ENCODE results near the gene RGS17.
"Not testable (repeated sequence)": the region's sequence is repeated elsewhere in the genome, so short reads cannot be mapped to it uniquely, and the experiment has no call there.

RGS17 gene

GRCh38 chr6:153121311-153121710 lies 9.8 kb downstream of the RGS17 start:
- H3K4me1 ChIP-seq (ENCODE audit: insufficient read depth, low read length), result no peaks in the 10 kb centered on the region; the same call in 1 of the 2 replicates
- no peaks in the 10 kb centered on the region for H3K9me3 ChIP-seq (ENCODE audit: insufficient read depth, low read depth, low read length)
- H3K9ac ChIP-seq (ENCODE audit: low read depth, low read length), result no peak overlapping the region
- H3K36me3 ChIP-seq (ENCODE audit: insufficient read depth, low read depth, low read length), result no peaks in the 10 kb centered on the region
- no peak overlapping the region for H3K4me3 ChIP-seq (ENCODE audit: low read length)
- H3K27me3 ChIP-seq (ENCODE audit: insufficient read depth, low read length), result no peaks in the 10 kb centered on the region
- no peak overlapping the region for H3K27ac ChIP-seq (ENCODE audit: low read length)

- no peak overlapping the region for H3K27ac ChIP-seq (ENCODE audit: low read length)
- H3K9ac ChIP-seq (ENCODE audit: low read depth, low read length), result no peak overlapping the region
- H3K4me3 ChIP-seq (ENCODE audit: low read length), result no peak overlapping the region
- H3K36me3 ChIP-seq (ENCODE audit: insufficient read depth, low read depth, low read length), result no peaks in the 10 kb centered on the region
- H3K27me3 ChIP-seq (ENCODE audit: insufficient read depth, low read length), result no peaks in the 10 kb centered on the region
- H3K9me3 ChIP-seq (ENCODE audit: insufficient read depth, low read depth, low read length), result no peaks in the 10 kb centered on the region
- H3K4me1 ChIP-seq (ENCODE audit: insufficient read depth, low read length), result no peaks in the 10 kb centered on the region
Observed at GRCh38 chr6:153117986-153118879, 12.8 kb downstream of the RGS17 start.

GRCh38 chr6:153111082-153111481 lies 20.0 kb downstream of the RGS17 start:
- not testable (repeated sequence) for H3K4me3 ChIP-seq (ENCODE audit: low read length); H3K9me3 ChIP-seq (ENCODE audit: insufficient read depth, low read depth, low read length); H3K36me3 ChIP-seq (ENCODE audit: insufficient read depth, low read depth, low read length); H3K27ac ChIP-seq (ENCODE audit: low read length); H3K27me3 ChIP-seq (ENCODE audit: insufficient read depth, low read length); H3K4me1 ChIP-seq (ENCODE audit: insufficient read depth, low read length); H3K9ac ChIP-seq (ENCODE audit: low read depth, low read length)

- H3K27me3 ChIP-seq (ENCODE audit: insufficient read depth, low read length); H3K4me3 ChIP-seq (ENCODE audit: low read length); H3K9me3 ChIP-seq (ENCODE audit: insufficient read depth, low read depth, low read length); H3K27ac ChIP-seq (ENCODE audit: low read length); H3K9ac ChIP-seq (ENCODE audit: low read depth, low read length); H3K4me1 ChIP-seq (ENCODE audit: insufficient read depth, low read length); H3K36me3 ChIP-seq (ENCODE audit: insufficient read depth, low read depth, low read length): not testable (repeated sequence)
Observed at GRCh38 chr6:153110612-153111011, 20.5 kb downstream of the RGS17 start.

GRCh38 chr6:153108315-153108714 lies 22.8 kb downstream of the RGS17 start:
- Histone ChIP-seq H3K27ac (ENCODE audit: low read length) (no peak overlapping the region), H3K4me3 (ENCODE audit: low read length) (no peak overlapping the region), H3K4me1 (ENCODE audit: insufficient read depth, low read length) (peaks cover 8% of the 10 kb centered on the region; the same call in 1 of the 2 replicates), H3K9ac (ENCODE audit: low read depth, low read length) (no peak overlapping the region), H3K27me3 (ENCODE audit: insufficient read depth, low read length) (no peaks in the 10 kb centered on the region), H3K9me3 (ENCODE audit: insufficient read depth, low read depth, low read length) (peaks cover 3% of the 10 kb centered on the region; the same call in 1 of the 2 replicates), H3K36me3 (ENCODE audit: insufficient read depth, low read depth, low read length) (no peaks in the 10 kb centered on the region)

GRCh38 chr6:153106021-153106420 lies 25.1 kb downstream of the RGS17 start:
- no peaks in the 10 kb centered on the region for H3K27me3 ChIP-seq (ENCODE audit: insufficient read depth, low read length)
- no peak overlapping the region for H3K27ac ChIP-seq (ENCODE audit: low read length)
- peaks cover 8% of the 10 kb centered on the region; the same call in 1 of the 2 replicates for H3K4me1 ChIP-seq (ENCODE audit: insufficient read depth, low read length)
- H3K4me3 ChIP-seq (ENCODE audit: low read length), result no peak overlapping the region
- H3K9me3 ChIP-seq (ENCODE audit: insufficient read depth, low read depth, low read length), result no peaks in the 10 kb centered on the region
- no peak overlapping the region for H3K9ac ChIP-seq (ENCODE audit: low read depth, low read length)
- no peaks in the 10 kb centered on the region for H3K36me3 ChIP-seq (ENCODE audit: insufficient read depth, low read depth, low read length)

GRCh38 chr6:153104220-153104619 lies 26.9 kb downstream of the RGS17 start:
- H3K4me1 ChIP-seq (ENCODE audit: insufficient read depth, low read length), result peaks cover 3% of the 10 kb centered on the region; the same call in 1 of the 2 replicates
- no peak overlapping the region for H3K9ac ChIP-seq (ENCODE audit: low read depth, low read length)
- H3K36me3 ChIP-seq (ENCODE audit: insufficient read depth, low read depth, low read length), result no peaks in the 10 kb centered on the region
- H3K4me3 ChIP-seq (ENCODE audit: low read length), result no peak overlapping the region
- no peaks in the 10 kb centered on the region for H3K9me3 ChIP-seq (ENCODE audit: insufficient read depth, low read depth, low read length)
- H3K27ac ChIP-seq (ENCODE audit: low read length), result no peak overlapping the region
- no peaks in the 10 kb centered on the region for H3K27me3 ChIP-seq (ENCODE audit: insufficient read depth, low read length)

- Histone ChIP-seq H3K4me1 (ENCODE audit: insufficient read depth, low read length) (no peaks in the 10 kb centered on the region), H3K27me3 (ENCODE audit: insufficient read depth, low read length) (no peaks in the 10 kb centered on the region), H3K9me3 (ENCODE audit: insufficient read depth, low read depth, low read length) (no peaks in the 10 kb centered on the region), H3K9ac (ENCODE audit: low read depth, low read length) (no peak overlapping the region), H3K4me3 (ENCODE audit: low read length) (no peak overlapping the region), H3K27ac (ENCODE audit: low read length) (no peak overlapping the region), H3K36me3 (ENCODE audit: insufficient read depth, low read depth, low read length) (no peaks in the 10 kb centered on the region)
Observed at GRCh38 chr6:153103319-153103655, 27.8 kb downstream of the RGS17 start.

GRCh38 chr6:153102605-153103318 lies 28.3 kb downstream of the RGS17 start:
- Histone ChIP-seq H3K4me1 (ENCODE audit: insufficient read depth, low read length) (no peaks in the 10 kb centered on the region), H3K36me3 (ENCODE audit: insufficient read depth, low read depth, low read length) (no peaks in the 10 kb centered on the region), H3K9me3 (ENCODE audit: insufficient read depth, low read depth, low read length) (no peaks in the 10 kb centered on the region), H3K27me3 (ENCODE audit: insufficient read depth, low read length) (no peaks in the 10 kb centered on the region), H3K4me3 (ENCODE audit: low read length) (no peak overlapping the region), H3K9ac (ENCODE audit: low read depth, low read length) (no peak overlapping the region), H3K27ac (ENCODE audit: low read length) (no peak overlapping the region)

GRCh38 chr6:153101461-153101860 lies 29.6 kb downstream of the RGS17 start:
- H3K36me3 ChIP-seq (ENCODE audit: insufficient read depth, low read depth, low read length), result no peaks in the 10 kb centered on the region
- no peak overlapping the region for H3K27ac ChIP-seq (ENCODE audit: low read length)
- H3K4me3 ChIP-seq (ENCODE audit: low read length), result no peak overlapping the region
- H3K9me3 ChIP-seq (ENCODE audit: insufficient read depth, low read depth, low read length), result no peaks in the 10 kb centered on the region
- H3K4me1 ChIP-seq (ENCODE audit: insufficient read depth, low read length), result no peaks in the 10 kb centered on the region
- no peak overlapping the region for H3K9ac ChIP-seq (ENCODE audit: low read depth, low read length)
- H3K27me3 ChIP-seq (ENCODE audit: insufficient read depth, low read length), result no peaks in the 10 kb centered on the region

GRCh38 chr6:153099636-153100035 lies 31.4 kb downstream of the RGS17 start:
- Histone ChIP-seq H3K9me3 (ENCODE audit: insufficient read depth, low read depth, low read length) (no peaks in the 10 kb centered on the region), H3K4me3 (ENCODE audit: low read length) (no peak overlapping the region)

GRCh38 chr6:153096792-153097191 lies 34.3 kb downstream of the RGS17 start:
- Histone ChIP-seq H3K4me3 (ENCODE audit: low read length) (no peak overlapping the region), H3K9me3 (ENCODE audit: insufficient read depth, low read depth, low read length) (no peaks in the 10 kb centered on the region), H3K4me1 (ENCODE audit: insufficient read depth, low read length) (no peaks in the 10 kb centered on the region), H3K27ac (ENCODE audit: low read length) (no peak overlapping the region), H3K36me3 (ENCODE audit: insufficient read depth, low read depth, low read length) (no peaks in the 10 kb centered on the region), H3K27me3 (ENCODE audit: insufficient read depth, low read length) (no peaks in the 10 kb centered on the region), H3K9ac (ENCODE audit: low read depth, low read length) (no peak overlapping the region)

More at GRCh38 chr6:153099636-153100035, 31.4 kb downstream of the RGS17 start:
- Histone ChIP-seq H3K9ac (ENCODE audit: low read depth, low read length) (no peak overlapping the region), H3K27me3 (ENCODE audit: insufficient read depth, low read length) (no peaks in the 10 kb centered on the region), H3K27ac (ENCODE audit: low read length) (no peak overlapping the region), H3K36me3 (ENCODE audit: insufficient read depth, low read depth, low read length) (no peaks in the 10 kb centered on the region), H3K4me1 (ENCODE audit: insufficient read depth, low read length) (no peaks in the 10 kb centered on the region)
